HG03039 (cell line): ENCODE results near the gene SLC10A3.
A peak's percentile ranks its signal among the peaks of the same experiment; 100 is the strongest.

Experiments used
- ATAC-seq: cut with Tn5 transposase; IDR thresholded peaks from one replicate; pipeline ENCODE4 v1.9.1; 2021; ENCODE audit warnings: mild to moderate bottlenecking, moderate library complexity; ENCODE audit not compliant: unreplicated experiment

The SLC10A3 gene

DNA sequence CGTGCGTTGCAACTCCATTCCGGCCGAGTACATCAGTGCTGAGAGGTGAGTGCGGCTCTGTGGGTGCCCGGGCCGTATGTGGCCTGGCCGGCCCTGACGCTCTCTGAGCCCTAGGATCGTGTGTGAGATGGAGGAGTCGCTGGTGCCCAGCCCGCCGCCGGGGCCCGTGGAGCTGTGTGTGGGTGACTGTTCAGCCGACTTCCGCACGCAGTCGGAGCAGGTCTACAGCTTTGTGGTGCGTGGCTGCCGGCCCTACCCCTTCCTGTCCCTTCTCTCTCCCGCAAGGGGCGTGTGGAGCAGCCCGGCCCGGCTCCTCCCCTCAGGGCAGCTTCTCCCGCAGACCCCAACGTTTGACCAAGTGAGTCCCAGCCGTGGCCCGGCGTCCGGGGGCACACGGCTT lies 24.4 kb downstream of the SLC10A3 start:
- no peak for ATAC-seq

DNA sequence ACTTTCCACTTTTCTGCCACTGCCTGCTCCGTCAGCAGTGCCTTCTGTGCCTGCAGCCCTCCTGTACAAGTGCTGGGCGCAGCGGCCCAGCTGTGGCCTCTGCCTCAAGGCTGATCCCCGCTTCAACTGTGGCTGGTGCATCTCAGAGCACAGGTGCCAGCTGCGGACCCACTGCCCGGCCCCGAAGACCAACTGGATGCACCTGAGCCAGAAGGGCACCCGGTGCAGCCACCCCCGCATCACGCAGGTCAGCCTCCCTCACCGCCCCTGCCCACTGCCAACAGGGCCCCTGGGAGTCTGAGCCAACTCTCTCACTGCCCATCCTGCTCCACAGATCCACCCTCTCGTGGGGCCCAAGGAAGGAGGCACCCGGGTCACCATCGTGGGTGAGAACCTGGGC lies 24.8 kb downstream of the SLC10A3 start:
- no peak for ATAC-seq

DNA sequence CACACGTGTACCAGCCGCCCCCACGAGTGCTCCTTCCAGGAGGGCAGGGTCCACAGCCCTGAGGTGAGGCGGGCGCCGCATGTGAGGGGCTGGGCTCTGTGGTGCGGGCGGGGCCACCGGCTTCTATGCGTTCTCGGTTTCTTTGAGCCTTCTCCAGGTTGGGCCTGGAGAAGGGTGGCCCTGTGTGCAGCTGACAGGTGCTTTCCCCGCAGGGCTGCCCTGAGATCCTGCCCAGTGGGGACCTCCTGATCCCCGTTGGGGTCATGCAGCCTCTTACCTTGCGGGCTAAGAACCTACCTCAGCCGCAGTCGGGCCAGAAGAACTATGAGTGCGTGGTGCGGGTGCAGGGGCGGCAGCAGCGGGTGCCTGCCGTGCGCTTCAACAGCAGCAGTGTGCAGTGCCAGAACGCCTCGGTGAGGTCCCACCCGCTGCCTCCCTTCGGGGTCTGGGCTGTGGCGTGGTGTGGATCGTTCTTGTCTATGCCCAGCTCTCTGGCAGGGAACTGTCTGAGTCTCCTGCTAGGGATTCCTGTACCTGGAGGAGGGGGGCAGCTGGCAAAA lies 25.5 kb downstream of the SLC10A3 start:
- ATAC-seq = no peak

DNA sequence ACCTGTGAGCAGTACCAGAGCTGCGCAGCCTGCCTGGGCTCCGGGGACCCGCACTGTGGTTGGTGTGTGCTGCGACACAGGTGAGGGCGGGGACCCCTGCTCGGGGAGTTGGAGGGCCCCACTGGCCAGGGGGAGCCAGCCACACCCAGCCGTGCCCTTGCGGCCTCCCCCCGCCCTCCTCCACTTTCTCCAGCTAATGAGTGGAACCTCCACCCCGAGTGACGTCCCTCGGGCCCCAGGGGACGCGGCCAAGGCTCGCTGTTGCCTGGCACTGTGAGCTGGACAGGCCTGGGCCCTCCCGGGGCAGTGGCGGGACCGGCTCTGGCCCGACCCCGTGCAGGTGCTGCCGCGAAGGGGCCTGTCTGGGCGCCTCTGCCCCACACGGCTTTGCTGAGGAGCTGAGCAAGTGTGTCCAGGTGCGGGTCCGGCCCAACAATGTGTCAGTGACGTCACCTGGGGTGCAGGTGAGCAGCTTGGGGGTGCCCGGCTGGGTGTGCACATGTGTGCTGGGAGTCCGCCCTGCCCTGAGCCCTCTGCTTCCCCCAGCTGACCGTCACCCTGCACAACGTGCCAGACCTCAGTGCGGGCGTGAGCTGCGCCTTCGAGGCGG lies 26.7 kb downstream of the SLC10A3 start:
- no peak for ATAC-seq

DNA sequence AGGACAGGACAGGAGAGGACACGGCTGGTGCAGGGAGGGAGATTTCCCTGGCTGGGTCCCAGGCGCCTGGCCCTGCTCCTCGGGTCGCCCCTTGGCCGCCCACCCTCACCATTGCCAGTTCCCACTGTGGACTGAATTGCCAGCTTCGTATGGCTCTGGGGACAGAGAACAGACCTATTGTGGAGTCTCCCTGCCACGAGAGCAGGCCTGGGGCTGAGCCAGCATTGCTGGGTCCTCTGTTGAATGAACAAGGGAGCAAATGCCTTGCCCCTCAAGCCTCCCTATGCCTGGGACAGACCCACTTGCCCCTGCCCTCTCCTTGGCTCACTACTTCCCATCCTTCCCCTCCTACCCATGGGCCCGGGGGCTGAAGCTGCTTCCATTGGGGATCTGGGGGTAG lies 28.0 kb downstream of the SLC10A3 start:
- no peak for ATAC-seq

DNA sequence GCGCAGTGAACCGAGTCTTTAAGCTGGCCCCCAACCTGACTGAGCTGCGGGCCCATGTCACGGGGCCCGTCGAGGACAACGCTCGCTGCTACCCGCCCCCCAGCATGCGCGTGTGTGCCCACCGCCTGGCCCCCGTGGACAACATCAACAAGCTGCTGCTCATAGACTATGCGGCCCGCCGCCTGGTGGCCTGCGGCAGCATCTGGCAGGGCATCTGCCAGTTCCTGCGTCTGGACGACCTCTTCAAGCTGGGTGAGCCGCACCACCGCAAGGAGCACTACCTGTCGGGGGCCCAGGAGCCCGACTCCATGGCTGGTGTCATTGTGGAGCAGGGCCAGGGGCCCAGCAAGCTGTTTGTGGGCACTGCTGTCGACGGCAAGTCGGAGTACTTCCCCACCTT lies 30.1 kb downstream of the SLC10A3 start:
- no peak for ATAC-seq

DNA sequence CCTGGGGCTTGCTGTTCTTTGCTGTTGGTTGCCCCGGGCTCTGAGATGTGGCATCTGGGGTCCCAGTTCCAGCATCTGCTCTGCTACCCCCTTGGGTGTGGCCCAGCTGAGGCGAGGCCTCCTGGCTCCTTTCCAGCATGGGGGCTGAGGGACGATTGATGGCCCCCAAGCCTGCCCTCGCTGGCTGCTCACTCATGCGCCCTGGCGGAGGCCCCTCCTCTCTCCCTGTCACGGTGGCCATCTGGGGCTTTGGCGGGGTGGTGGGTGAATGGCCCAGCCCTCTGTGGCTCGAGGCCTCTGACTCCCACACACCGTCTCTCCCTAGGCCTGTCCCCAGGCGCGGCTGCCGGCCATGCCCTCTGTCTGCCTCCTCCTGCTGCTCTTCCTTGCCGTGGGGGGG lies 30.6 kb downstream of the SLC10A3 start:
- no peak for ATAC-seq

DNA sequence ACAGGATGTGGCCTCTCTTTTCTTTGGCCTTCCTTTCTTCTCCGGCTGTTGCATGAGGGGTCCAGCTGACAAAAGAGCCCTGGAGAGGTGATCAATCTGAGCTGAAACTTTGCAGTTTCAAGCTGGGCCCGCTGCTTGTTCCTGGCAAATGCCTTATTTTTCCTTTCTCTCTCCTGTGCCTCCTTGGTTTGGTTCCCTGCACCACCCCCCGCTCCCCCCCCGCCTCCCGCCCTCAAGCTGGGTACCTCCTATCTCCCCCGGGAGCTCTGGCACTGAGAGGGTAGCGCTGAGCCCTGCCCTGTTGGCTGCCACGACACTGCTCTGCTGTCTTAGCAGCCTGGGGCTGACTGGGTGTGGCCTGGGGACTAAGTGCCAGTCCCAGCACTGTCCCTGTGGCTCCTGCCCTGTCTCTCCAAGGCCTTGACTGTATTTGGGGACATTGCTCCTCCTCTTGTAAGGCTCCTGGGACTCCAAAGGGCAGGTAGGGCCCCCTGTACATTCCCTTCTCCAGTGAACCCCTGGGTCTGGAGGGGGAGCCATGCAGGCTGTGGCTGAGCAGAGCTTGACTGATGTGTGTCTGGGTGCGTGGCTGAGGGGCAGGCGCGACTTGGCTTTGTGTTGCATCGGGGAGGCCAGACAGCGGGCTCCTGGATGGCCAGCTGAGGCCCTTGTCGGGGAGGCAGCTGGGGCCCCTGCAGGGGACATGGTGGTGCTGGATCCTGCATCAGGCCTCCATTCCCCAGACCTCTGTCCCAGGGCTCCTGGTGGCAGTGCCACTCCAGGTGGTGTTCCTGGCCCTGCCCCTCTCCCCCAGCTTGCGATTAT lies 31.3 kb downstream of the SLC10A3 start:
- no peak for ATAC-seq

DNA sequence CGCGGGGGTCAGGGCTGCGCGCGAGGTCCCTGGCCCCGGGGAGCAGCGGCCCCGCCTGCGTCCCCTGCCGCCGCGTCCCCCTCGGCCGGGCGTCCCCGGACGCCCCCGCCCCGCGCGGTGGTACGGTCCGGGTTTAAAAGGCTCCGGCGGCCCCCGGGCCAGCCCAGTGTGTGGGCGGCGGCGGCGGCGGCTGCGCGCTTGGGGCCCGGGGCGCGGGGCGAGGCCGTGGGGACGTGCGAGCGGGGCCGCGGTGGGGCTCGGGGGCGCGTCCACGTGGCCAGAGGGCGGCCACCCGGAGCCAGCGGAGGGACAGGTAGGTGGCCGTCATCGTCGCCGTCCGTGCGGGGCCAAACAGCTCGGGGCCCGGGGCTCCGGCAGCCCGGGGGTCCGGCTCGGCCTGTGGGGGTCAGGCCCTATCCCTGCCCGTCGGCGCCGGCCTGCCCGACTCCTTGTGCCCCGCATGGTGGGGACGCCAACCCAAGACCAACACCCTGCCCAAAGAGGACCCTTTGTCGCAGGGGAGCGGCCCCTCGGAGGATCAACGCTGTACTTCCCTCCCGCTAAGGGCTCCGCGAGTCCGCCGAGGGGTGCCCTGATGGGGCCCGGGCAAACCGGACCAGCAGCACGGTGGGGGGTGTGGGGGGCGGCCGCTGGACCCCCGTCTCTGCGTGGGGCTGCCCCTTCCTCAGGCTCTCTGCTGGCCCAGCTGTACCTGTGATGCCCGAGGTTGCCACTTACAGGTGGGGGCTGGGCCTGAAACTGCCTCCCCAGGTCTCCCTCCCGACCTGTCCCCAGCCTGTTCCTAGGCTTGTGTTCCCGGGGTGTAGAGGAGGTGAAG lies 32.1 kb downstream of the SLC10A3 start, which contains the start of gene PLXNA3:
PLXNA3 (plus strand) TSS at position 166 of the 838 bp plus-strand sequence. CDS start 1,903 bp downstream, outside the sequence.
- ATAC-seq = no peak

DNA sequence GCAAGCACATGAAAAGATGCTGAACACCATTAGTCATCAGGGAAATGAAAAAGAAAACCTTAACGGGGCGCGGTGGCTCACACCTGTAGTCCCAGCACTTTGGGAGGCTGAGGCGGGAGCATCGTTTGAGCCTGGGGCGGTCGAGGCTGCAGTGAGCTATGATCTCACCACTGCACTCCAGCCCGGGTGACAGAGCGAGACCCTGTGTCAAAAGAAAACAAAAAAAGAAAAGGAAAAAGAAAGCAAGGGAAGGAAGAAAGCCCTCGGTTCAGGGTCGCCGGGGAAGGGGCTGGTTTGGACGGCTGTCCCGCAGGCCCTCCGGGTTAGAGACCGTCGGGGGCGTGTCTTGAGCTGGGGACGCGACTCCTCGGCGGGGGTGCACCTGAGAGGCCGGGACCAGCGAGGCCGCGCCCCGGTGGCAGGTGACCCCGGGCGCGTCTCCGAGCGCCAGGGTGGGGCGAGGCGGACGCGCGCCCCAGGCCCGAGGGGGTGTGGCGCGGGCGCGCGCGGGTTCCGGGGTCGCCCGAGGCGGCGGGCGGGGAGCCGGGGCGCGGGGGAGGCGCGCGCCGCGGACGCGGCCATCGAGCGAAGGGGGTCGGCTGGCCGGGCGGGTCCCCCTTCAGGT lies 32.8 kb downstream of the SLC10A3 start:
- ATAC-seq = no peak

DNA sequence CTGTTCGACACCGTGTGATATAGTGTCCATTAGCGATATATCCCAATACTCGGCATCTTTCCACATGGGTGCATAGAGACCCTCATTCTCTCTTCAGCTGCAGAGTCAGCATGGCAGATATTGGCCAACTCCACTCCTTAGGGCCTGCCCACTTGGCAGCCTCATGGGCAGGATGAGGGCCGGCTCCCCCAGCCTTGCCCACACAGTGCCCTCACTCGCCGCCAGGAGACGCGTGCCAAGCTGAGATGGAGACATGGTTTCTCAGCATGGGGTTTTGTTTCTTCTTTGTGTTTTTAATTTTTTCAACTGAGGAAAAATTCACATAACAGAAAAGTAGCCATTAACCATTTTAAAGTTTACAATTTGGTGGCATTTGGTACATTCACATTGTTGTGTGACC lies 37.6 kb downstream of the SLC10A3 start:
- no peak for ATAC-seq

DNA sequence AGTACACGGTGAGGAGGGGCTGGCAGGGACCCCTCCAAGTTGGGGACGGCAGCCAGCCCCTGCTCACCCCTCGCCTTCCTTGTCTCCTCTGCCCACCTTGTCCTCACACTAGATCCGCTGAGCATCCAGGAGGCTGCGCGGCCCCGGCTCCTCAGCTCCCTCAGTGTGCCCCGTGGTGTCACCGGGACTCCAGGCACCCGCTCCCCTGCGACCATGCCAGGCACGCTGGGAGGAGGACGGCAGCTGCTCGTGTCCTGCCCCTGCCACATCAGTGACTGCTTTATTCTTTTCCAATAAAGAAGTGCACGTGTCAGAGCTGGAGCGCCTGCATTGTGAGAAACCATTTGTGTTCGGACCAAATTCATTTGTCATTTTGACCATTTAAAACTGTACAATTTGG lies 40.1 kb downstream of the SLC10A3 start:
- no peak for ATAC-seq

DNA sequence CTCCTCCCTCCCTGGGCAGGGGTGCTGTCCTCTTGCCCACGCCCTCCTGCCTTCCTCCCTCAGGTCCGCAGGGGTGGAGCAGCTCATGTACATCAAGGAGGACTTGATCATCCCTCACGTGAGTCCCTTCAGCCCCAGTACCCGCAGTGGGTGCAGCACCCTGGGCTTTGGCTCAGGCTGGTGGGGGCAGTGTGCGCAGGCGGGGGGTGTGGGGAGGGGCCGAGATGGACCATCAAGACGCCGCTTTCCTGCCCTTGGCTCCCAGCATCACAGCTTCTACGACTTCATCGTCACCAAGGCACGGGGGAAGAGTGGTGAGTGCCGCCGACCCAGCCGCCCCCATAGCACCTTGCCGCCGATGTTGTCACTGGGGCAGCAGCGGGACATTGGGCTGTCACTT lies 40.8 kb downstream of the SLC10A3 start:
- ATAC-seq = no peak

DNA sequence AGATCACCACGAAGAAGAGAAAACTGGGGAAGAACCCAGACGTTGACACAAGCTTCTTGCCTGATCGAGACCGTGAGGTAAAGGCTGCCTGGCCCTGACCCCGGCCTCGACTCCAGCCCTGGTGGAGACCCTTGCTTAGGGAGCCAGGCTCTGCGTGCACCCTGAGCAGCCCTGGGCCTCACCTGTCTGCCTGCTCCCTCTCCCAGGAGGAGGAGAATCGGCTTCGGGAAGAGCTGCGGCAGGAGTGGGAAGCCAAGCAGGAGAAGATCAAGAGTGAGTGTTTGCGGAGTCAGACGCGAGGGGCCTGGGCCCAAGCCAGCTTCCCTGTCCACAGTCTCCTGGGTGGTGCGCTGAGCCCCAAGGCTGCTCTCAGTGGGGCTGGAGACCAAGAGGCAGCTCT lies 41.9 kb downstream of the SLC10A3 start:
- no peak for ATAC-seq

DNA sequence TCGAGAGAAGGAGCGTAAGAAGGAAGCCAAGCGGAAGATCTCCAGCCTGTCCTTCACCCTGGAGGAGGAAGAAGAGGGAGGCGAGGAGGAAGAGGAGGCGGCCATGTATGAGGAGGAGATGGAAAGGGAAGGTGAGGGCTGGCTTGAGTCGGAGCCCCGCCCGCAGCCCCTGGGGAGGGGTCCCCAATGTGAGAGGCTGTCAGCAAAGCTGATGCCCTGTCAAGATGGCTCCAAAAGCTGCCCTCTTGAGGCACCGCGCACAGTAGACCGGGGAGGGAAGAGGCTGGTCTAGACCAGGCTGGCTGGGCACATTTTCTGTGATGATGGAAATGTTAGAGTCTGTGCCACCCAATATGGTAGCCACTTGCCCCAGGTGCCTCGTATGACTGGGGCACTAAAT lies 44.0 kb downstream of the SLC10A3 start:
- ATAC-seq = no peak

DNA sequence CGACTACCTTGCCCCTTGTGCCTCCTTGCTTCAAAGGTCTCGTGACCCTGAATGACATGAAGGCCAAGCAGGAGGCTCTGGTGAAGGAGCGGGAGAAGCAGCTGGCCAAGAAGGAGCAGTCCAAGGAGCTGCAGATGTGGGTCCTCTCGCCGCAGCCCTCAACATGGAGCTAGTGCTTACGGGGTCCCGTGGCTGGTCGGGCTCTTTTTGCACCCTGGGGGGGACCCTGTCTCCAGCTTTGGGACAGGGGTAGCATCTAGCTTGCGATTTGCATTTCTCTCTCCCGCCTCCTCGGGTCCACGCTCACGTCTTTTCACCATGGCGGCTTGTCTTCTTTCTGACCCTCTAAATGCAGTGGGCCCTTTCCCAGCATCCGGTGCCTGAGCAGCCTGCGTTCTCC lies 44.7 kb downstream of the SLC10A3 start:
- ATAC-seq = no peak

DNA sequence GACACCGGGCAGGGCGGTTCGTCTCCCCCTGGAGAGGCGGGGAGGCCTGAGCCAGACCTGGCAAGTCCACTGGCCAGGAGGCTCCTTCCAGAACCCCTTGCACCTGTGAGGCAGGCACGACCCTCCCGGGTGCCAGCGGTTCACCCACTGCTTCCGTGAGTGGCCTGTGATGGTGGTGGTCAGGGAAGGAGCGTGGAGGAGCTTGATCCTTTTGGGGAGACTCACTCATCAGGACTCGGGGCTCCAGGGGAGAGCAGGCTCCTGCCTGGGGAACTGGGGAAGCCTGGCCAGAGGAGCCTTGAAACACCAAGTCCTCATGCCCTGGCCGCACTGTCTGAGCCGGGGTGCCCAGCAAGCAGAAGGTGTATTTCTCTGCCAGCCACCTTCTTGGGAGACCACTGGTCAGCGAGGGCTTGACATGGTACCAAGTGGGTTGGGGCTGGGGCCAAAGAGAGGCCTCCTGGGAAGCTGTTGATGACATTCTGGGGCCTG lies 45.6 kb downstream of the SLC10A3 start:
- no peak for ATAC-seq

DNA sequence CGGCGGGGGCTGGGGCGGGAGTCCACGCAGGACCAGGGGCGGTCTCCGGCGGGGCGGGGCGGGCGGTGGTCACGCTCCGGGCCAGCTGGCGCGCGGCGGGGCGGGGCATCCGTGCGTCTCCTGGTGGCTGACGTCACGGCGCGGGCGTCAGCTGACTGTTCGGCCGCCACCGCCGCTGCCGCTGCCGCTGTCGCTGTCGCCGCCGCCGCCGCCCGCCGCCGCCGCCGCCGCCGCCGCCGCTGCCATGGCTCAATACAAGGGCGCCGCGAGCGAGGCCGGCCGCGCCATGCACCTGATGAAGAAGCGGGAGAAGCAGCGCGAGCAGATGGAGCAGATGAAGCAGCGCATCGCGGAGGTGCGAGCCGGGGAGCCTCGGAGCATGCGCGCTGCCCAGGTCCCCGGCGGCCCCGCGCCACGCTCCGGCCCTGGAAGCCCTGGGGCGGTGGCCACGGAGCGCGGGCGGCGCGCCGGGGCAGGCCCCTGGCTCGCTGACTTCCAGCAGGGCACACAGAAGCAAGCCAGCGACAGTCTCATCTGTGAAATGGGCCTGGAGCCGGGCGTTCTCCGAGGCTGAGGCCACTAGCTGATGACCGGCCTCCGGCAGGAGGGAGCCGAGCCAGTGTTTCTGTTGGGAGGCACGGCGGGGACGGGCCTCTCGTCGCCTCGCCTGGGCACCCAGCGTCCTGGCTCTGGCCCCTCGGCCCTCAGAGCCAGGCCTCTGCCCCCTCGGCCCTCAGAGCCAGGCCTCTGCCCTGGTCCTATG lies 46.3 kb downstream of the SLC10A3 start, which contains the start of gene FAM50A:
FAM50A (plus strand) TSS at position 150 of the 763 bp plus-strand sequence; CDS start at position 245, 95 bp downstream.
- peak; percentile 76 for ATAC-seq

DNA sequence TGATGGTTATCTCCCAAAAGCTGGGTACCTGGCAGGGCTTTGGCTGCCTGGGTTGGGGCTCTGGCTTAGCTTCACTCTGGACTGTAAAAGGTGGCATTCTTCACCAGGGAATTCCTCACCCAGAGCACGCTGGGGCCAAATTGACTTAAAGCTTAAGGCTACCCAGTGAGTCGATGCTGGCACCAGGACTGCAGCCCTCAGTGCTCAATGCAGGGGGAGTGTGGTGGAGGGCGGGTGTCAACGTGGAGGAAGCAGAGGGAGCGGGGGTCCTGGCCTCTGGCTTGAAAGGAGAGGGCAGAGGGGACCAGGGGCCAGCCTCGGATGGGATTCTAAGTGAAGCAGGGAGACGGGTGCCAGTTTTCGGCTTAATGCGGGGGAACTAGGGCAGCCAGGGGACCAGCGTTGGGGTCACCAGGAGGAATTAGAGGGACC lies 46.9 kb downstream of the SLC10A3 start:
- ATAC-seq = no peak
